CD4-positive, CD25-positive, alpha-beta regulatory T cell (primary cell): ENCODE measurements around the gene OR52R1. TPM values are rescaled to one million over a fixed set of nuclear protein-coding genes. Genes with fewer than 3 reads are reported as not detected.
"Not testable (repeated sequence)": the region's sequence is repeated elsewhere in the genome, so short reads cannot be mapped to it uniquely, and the experiment has no call there.

Experiments
- ATAC-seq, 2 donors: fragments of 150-1000 bp; cut with Tn5 transposase; one replicate each; pipeline ENCODE4 v1.10.0; 2021; ENCODE audit warnings: low read depth in 2 of 2, moderate number of reproducible peaks in 2 of 2, moderate library complexity in 1 of 2
- DNase-seq, 3 donors: peaks; one replicate each; pipeline versions ENCODE4 v3.0.0 to v3.0.0-alpha.2; 2012 to 2022; ENCODE audit warnings: mixed read lengths in 1 of 3
- H3K27ac ChIP-seq: one replicate; pipeline ENCODE4 v1.7.0; 2013; ENCODE audit warnings: mild to moderate bottlenecking, low read length; ENCODE audit not compliant: insufficient read depth, poor library complexity, severe bottlenecking
- H3K27me3 ChIP-seq: one replicate; pipeline ENCODE4 v1.7.0; 2013; ENCODE audit warnings: low read length; ENCODE audit not compliant: control insufficient read depth, insufficient read depth
- H3K36me3 ChIP-seq: one replicate; pipeline ENCODE4 v1.7.0; 2013; ENCODE audit warnings: mild to moderate bottlenecking, low read length, moderate library complexity; ENCODE audit not compliant: control insufficient read depth, insufficient read depth
- H3K4me1 ChIP-seq: 2 replicates; pipeline ENCODE4 v1.7.0; 2013; ENCODE audit warnings: mild to moderate bottlenecking, low read length; ENCODE audit not compliant: insufficient read depth, control insufficient read depth, poor library complexity, severe bottlenecking
- H3K4me3 ChIP-seq: one replicate; pipeline ENCODE4 v1.7.0; 2013; ENCODE audit warnings: low read depth, mild to moderate bottlenecking, low read length, moderate library complexity
- H3K9me3 ChIP-seq, 2 experiments: 1 replicate in 1 of 2; 2 replicates in 1 of 2; pipeline ENCODE4 v1.7.0; 2013; ENCODE audit warnings: low read length in 2 of 2, mild to moderate bottlenecking in 1 of 2, moderate library complexity in 1 of 2; ENCODE audit not compliant: control insufficient read depth in 2 of 2
- H3K27ac Mint-ChIP-seq, 3 donors: one replicate each; pipeline ENCODE4 v1.8.0; 2020 to 2022; ENCODE audit warnings: mild to moderate bottlenecking in 3 of 3, mixed read lengths in 3 of 3, moderate library complexity in 2 of 3
- H3K27me3 Mint-ChIP-seq: one replicate; pipeline ENCODE4 v1.8.0; 2022; ENCODE audit warnings: mild to moderate bottlenecking, mixed read lengths
- H3K36me3 Mint-ChIP-seq: one replicate; pipeline ENCODE4 v1.8.0; 2020; ENCODE audit warnings: mixed read lengths
- H3K4me1 Mint-ChIP-seq, 4 donors: one replicate each; pipeline ENCODE4 v1.8.0; 2020 to 2022; ENCODE audit warnings: mixed read lengths in 4 of 4, mild to moderate bottlenecking in 1 of 4
- H3K4me3 Mint-ChIP-seq, 4 donors: one replicate each; pipeline ENCODE4 v1.8.0; 2020 to 2022; ENCODE audit warnings: mild to moderate bottlenecking in 4 of 4, mixed read lengths in 4 of 4, moderate library complexity in 3 of 4
- H3K9me3 Mint-ChIP-seq, 7 donors: one replicate each; pipeline ENCODE4 v1.8.0; 2020 to 2022; ENCODE audit warnings: mixed read lengths in 7 of 7, mild to moderate bottlenecking in 3 of 7, moderate library complexity in 2 of 7
- polyA plus RNA-seq, 4 donors: library from polyadenylated mRNA; unstranded; fragments of 300-500 nt; fragmentation: Illumina TruSeq; gene quantifications; one replicate each; pipeline ENCODE4 v1.2.3, GENCODE V29; 2021
- total RNA-seq: library from RNA; stranded (reverse); gene quantifications from one replicate; pipeline ENCODE4 v1.2.3, GENCODE V29; 2022

OR52R1 gene
- total and polyA plus RNA-seq, 5 donors from 2014 or later, result not detected

DNA sequence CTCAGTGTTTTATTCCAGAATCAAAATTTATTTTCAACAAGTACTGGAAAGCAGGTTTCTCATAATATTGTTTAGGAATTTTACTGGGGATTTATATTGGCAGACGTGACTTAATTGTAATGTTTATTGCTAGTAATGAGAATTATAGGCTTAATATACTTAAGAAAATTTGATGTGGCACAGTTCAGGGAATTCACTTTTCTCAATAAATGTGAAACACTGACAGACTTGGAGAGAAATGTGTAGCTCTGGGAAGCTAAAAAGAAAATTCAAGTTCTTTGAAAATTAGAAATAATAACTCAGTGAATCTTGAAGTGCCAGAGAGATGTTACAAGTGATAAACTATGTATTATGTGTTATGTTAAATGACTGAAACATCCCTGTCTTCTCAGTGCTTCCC is 16.8 kb upstream of the OR52R1 start, which contains the start of gene OR51F2:
OR51F2 (plus strand) TSS at position 301 of the 400 bp plus-strand sequence. CDS start 101 bp downstream, outside the sequence.
- Histone ChIP-seq H3K36me3 (no peaks in the 10 kb centered on the region), H3K27ac (no peak within 1 kb of the TSS), H3K27me3 (no peaks in the 10 kb centered on the region), H3K4me1 (no peaks in the 10 kb centered on the region), H3K9me3 (no peaks in the 10 kb centered on the region), H3K4me3 (no peak within 1 kb of the TSS)
- no peaks in the 10 kb centered on the region for H3K36me3 Mint-ChIP-seq
- no peaks in the 10 kb centered on the region for H3K4me1 Mint-ChIP-seq
- ATAC-seq, result no peak
- no peak for DNase-seq
- no peaks in the 10 kb centered on the region for H3K27me3 Mint-ChIP-seq
- peaks cover 0 to 6% (median 0%) of the 10 kb centered on the region in 7 donors for H3K9me3 Mint-ChIP-seq
- no peak within 1 kb of the TSS for H3K4me3 Mint-ChIP-seq
- H3K27ac Mint-ChIP-seq, result no peak within 1 kb of the TSS

DNA sequence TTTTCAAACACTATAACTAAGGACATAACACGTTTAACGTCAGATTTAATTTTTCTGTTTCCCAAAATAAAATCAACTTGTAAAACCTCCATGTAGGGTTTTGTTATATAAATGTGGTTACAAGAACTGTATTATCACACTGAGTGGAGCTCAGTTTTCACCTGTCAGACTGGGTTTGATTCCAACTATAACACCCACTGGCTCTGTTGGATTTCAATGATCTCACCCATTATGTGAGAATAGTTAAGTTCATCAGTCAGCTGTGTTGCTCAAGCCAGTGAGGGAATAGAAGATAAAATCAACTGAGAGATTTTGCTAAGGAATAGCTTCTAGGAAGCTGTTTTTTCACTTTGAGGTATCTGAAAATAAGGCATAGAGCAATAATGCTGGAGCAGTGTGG is 5.1 kb upstream of the OR52R1 start:
- H3K9me3 Mint-ChIP-seq, result peaks cover 0 to 4% (median 0%) of the 10 kb centered on the region in 7 donors
- no peaks in the 10 kb centered on the region for H3K4me1 Mint-ChIP-seq
- no peaks in the 10 kb centered on the region for H3K36me3 Mint-ChIP-seq
- Histone ChIP-seq H3K36me3 (no peaks in the 10 kb centered on the region), H3K27ac (no peak overlapping the region), H3K4me3 (no peak overlapping the region), H3K4me1 (no peaks in the 10 kb centered on the region), H3K9me3 (no peaks in the 10 kb centered on the region), H3K27me3 (no peaks in the 10 kb centered on the region)
- H3K27me3 Mint-ChIP-seq, result no peaks in the 10 kb centered on the region
- no peak overlapping the region for H3K4me3 Mint-ChIP-seq
- no peak for DNase-seq
- no peak for ATAC-seq
- H3K27ac Mint-ChIP-seq, result no peak overlapping the region

DNA sequence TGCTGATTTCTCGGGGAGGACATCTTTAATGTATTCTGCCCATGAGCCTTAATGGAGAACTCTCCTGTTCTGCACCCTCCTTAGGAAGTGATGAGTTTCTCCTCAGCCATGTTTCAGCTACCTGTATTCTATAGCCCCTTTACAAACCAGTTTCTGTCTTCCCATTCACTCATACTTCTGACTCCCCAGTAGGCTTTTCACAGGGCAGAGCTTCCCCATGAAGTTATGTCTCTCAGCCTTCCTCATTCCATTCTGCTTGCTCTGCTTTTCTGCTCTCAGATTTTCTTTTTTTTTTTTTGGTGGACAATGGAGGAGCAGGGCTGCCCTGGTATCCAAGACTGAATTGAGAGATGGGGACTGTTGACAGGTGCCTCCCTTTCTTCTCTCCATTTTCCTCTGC is 4.3 kb upstream of the OR52R1 start:
- H3K27me3 Mint-ChIP-seq, result no peaks in the 10 kb centered on the region

DNA sequence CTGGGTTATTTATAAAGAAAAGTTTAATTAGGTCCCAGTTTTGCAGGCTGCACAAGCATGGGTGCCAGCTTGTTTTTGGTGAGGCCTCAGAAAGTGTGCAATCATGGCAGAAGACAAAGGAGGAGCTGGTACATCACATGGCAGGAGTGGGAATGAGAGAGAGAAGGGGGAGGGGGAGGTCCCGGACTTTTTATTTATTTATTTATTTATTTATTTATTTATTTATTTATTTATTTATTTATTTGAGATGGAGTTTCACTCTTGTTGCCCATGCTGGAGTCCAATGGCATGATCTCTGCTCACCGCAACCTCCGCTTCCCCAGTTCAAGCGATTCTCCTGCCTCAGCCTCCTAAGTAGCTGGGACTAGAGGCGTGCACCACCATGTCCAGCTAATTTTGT is 2.9 kb downstream of the OR52R1 start:
- not testable (repeated sequence) for H3K9me3 ChIP-seq, H3K27ac ChIP-seq, H3K4me1 ChIP-seq, H3K4me3 Mint-ChIP-seq, H3K27me3 Mint-ChIP-seq, H3K27me3 ChIP-seq, H3K4me1 Mint-ChIP-seq, H3K36me3 ChIP-seq, H3K27ac Mint-ChIP-seq, H3K9me3 Mint-ChIP-seq, H3K4me3 ChIP-seq, DNase-seq, H3K36me3 Mint-ChIP-seq, ATAC-seq

More for the DNA sequence above, 4.3 kb upstream of the OR52R1 start:
- Mint-ChIP-seq H3K9me3 (peaks cover 0 to 4% (median 0%) of the 10 kb centered on the region in 7 donors), H3K4me1 (no peaks in the 10 kb centered on the region), H3K27ac (no peak overlapping the region), H3K4me3 (no peak overlapping the region), H3K36me3 (no peaks in the 10 kb centered on the region)
- Histone ChIP-seq H3K27me3 (no peaks in the 10 kb centered on the region), H3K9me3 (no peaks in the 10 kb centered on the region), H3K36me3 (no peaks in the 10 kb centered on the region), H3K4me3 (no peak overlapping the region), H3K4me1 (no peaks in the 10 kb centered on the region), H3K27ac (no peak overlapping the region)
- no peak for DNase-seq
- ATAC-seq, result no peak

DNA sequence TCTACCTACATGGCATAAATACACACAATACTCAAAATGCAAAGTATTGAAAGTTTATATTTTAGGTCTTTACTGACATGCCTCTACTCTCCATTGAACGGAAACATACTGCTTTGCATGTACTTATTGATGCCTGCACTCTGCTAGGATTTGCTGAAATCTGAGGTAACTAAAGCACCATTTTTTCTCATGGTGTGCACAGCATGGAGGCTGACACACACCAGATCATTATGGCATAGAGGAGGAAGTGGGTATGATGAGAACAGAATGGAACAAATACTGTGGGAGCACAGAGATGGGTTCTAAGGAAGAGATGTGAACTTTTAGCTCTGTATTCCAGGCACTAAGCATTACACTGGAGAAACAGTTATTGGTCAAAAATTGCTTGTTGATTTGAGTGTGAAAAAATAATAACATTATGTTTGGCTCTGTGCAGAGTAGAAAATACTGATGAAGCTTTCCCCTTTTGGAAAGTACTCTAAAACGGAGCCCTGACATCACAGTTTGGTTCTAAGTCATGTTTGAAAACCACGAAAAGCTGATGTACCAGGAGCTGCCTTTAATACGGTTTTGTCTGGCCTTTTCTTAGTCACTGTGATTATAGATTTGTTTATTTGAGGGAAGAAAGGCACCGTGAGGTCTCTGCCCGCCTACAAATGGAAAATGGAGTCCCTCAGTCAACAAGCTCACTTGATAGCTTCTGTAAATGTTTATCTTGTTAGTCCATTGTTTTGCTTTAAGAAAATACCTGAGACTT is 5.6 kb downstream of the OR52R1 start:
- no peak for DNase-seq
- no peaks in the 10 kb centered on the region for H3K27me3 ChIP-seq

DNA sequence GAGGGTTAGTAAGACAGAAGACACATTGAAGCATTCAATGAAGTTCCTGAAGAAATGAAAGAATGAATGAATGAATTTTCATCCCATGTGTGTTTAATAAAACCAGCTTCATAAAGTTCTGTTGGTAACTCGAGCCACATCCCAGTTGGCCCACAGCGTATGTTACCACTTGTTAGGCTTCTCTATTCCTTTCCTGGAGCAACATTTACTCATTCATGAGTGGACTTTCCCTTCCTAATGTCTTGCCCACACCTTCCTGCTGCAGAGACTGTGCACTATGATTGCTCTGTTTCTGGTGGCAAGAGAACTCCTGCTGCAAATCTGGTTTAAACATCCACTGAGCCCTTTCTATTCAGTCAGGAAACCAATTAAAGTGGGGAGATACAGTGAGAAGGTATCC is 7.0 kb downstream of the OR52R1 start:
- Mint-ChIP-seq H3K9me3 (peaks cover 0 to 3% (median 0%) of the 10 kb centered on the region in 7 donors), H3K4me3 (no peak overlapping the region), H3K27ac (no peak overlapping the region), H3K36me3 (no peaks in the 10 kb centered on the region), H3K27me3 (no peaks in the 10 kb centered on the region), H3K4me1 (no peaks in the 10 kb centered on the region)
- Histone ChIP-seq H3K4me3 (no peak overlapping the region), H3K9me3 (no peaks in the 10 kb centered on the region), H3K27me3 (no peaks in the 10 kb centered on the region), H3K27ac (no peak overlapping the region), H3K36me3 (no peaks in the 10 kb centered on the region), H3K4me1 (no peaks in the 10 kb centered on the region)
- no peak for DNase-seq
- ATAC-seq, result no peak

More for the DNA sequence above, 5.6 kb downstream of the OR52R1 start:
- Mint-ChIP-seq H3K4me3 (no peak overlapping the region), H3K9me3 (no peaks in the 10 kb centered on the region), H3K27me3 (no peaks in the 10 kb centered on the region), H3K27ac (no peak overlapping the region), H3K36me3 (no peaks in the 10 kb centered on the region), H3K4me1 (no peaks in the 10 kb centered on the region)
- Histone ChIP-seq H3K36me3 (no peaks in the 10 kb centered on the region), H3K27ac (no peak overlapping the region), H3K4me1 (no peaks in the 10 kb centered on the region), H3K9me3 (no peaks in the 10 kb centered on the region), H3K4me3 (no peak overlapping the region)
- no peak for ATAC-seq

DNA sequence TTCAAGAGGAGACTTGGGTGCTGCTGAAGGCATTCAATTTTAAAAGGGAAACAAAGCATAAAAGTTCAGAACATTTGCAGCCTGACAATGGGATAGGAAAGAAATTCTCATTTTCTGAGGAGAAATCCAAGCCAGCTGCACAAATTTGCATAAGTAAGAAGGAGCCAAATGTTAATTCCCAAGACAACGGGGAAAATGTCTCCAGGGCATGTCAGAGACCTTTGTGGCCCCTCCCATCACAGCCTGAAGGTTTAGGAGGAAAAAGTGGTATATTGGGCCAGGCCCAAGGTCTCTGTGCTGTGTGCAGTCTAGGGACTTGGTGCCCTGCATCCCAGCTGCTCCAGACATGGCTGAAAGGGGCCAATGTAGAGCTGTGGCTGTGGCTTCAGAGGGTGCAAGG is 21.7 kb downstream of the OR52R1 start:
- Histone ChIP-seq H3K27me3 (no peaks in the 10 kb centered on the region), H3K27ac (no peak overlapping the region), H3K4me3 (no peak overlapping the region), H3K9me3 (no peaks in the 10 kb centered on the region), H3K36me3 (no peaks in the 10 kb centered on the region), H3K4me1 (no peaks in the 10 kb centered on the region)
- Mint-ChIP-seq H3K4me3 (no peak overlapping the region), H3K27me3 (no peaks in the 10 kb centered on the region), H3K27ac (no peak overlapping the region), H3K4me1 (no peaks in the 10 kb centered on the region), H3K36me3 (no peaks in the 10 kb centered on the region), H3K9me3 (peaks cover 0 to 8% (median 4%) of the 10 kb centered on the region in 7 donors)
- ATAC-seq (no peak), DNase-seq (no peak)

DNA sequence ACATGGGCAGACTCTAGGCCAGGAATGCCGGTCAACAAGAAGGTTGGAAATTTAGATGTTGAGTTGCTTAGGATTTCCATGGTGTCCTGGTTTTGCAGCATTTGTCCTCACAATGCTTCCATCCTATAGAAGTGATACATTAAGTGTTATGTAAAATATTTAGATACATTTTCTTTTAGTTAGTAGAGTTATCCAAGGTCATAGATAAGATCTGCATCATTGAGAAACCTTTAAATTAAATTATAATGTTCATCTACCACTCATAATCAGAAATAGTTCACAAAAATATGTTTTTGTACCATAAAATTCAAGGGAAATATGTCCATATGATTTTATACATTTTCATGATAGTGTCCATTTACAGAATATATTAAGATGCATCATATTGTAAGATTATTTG is 34.3 kb downstream of the OR52R1 start, which contains the start of gene OR51F1:
OR51F1 (minus strand) TSS at position 101 of the 400 bp plus-strand sequence; CDS start at position 101, 0 bp downstream.
- Histone ChIP-seq H3K4me1 (no peaks in the 10 kb centered on the region), H3K27me3 (no peaks in the 10 kb centered on the region), H3K36me3 (no peaks in the 10 kb centered on the region), H3K4me3 (no peak within 1 kb of the TSS), H3K9me3 (no peaks in the 10 kb centered on the region), H3K27ac (no peak within 1 kb of the TSS)
- ATAC-seq (no peak), DNase-seq (no peak)
- Mint-ChIP-seq H3K9me3 (peaks cover 0 to 6% (median 0%) of the 10 kb centered on the region in 7 donors), H3K27me3 (no peaks in the 10 kb centered on the region), H3K36me3 (no peaks in the 10 kb centered on the region), H3K4me3 (no peak within 1 kb of the TSS), H3K4me1 (no peaks in the 10 kb centered on the region), H3K27ac (no peak within 1 kb of the TSS)
